Heart left ventricle (tissue), 16 donors: ENCODE data around the gene KHDC4. TPM values are rescaled to one million over a fixed set of nuclear protein-coding genes. Genes with fewer than 3 reads are reported as not detected.
A peak's percentile ranks its signal among the peaks of the same experiment; 100 is the strongest.

ENCODE experiments used
- ATAC-seq, 4 donors: fragments of 200-7000 bp; cut with Tn5 transposase; one replicate each; pipeline ENCODE4 v1.9.1; 2020 to 2022; ENCODE audit warnings: moderate library complexity in 4 of 4, mild to moderate bottlenecking in 3 of 4, moderate number of reproducible peaks in 1 of 4
- DNase-seq, 5 donors: peaks; one replicate each; pipeline ENCODE4 v3.0.0-alpha.2; 2020
- H3K27ac ChIP-seq, 12 donors: fragments of 200-600 bp; sonication (generic) in 4 of 12; one replicate each; pipeline versions ENCODE4 v1.5.0 to v1.8.0; 2016 to 2022; ENCODE audit warnings: mild to moderate bottlenecking in 2 of 12
- H3K27me3 ChIP-seq, 9 donors: fragments of 200-600 bp; sonication (generic) in 2 of 9; one replicate each; pipeline versions ENCODE4 v1.5.1 to v1.8.0; 2016 to 2022; ENCODE audit warnings: mild to moderate bottlenecking in 3 of 9
- H3K36me3 ChIP-seq, 9 donors: fragments of 200-600 bp; sonication (generic) in 2 of 9; one replicate each; pipeline versions ENCODE4 v1.5.0 to v1.8.0; 2018 to 2022; ENCODE audit warnings: mild to moderate bottlenecking in 2 of 9
- H3K4me1 ChIP-seq, 12 donors: fragments of 200-600 bp; sonication (generic) in 4 of 12; one replicate each; pipeline versions ENCODE4 v1.5.0 to v1.8.0; 2016 to 2022; ENCODE audit warnings: mild to moderate bottlenecking in 3 of 12
- H3K4me3 ChIP-seq, 12 donors: fragments of 200-600 bp; sonication (generic) in 4 of 12; one replicate each; pipeline versions ENCODE4 v1.5.0 to v1.8.0; 2017 to 2022; ENCODE audit warnings: mild to moderate bottlenecking in 9 of 12, moderate library complexity in 4 of 12
- H3K9me3 ChIP-seq, 12 donors: fragments of 200-600 bp; sonication (generic) in 4 of 12; one replicate each; pipeline versions ENCODE4 v1.5.0 to v1.8.0; 2016 to 2022; ENCODE audit warnings: mild to moderate bottlenecking in 1 of 12
- POLR2A ChIP-seq, 2 donors: fragments of 450-650 bp; IDR thresholded peaks; one replicate each; pipeline ENCODE4 v1.6.1; 2017; ENCODE audit warnings: antibody characterized with exemption in 2 of 2, mild to moderate bottlenecking in 2 of 2, moderate library complexity in 2 of 2
- WGBS, 4 donors: extraction: QIAGEN DNeasy Blood & Tissue Kit in 2 of 4; methylation state at CpG; one replicate each; pipeline versions ENCODE4 v1.1.5 to v1.1.7; 2013 to 2018; 5-methylcytosine and 5-hydroxymethylcytosine counted together
- intact Hi-C, 10 donors: fragments of 100-400 bp; cut with DNase I; formaldehyde crosslinking; loops; one replicate each; pipeline versions ENCODE4 v1.11.1 to v1.14.2; 2022
- polyA plus RNA-seq, 2 donors: library from polyadenylated mRNA; stranded (reverse); fragments of 200-250 nt; gene quantifications; one replicate each; pipeline ENCODE4 v1.2.3, GENCODE V29; 2013
- total RNA-seq, 9 donors: library from RNA; depleted of rRNA in 2 of 9; stranded (reverse); fragments of >200 nt in 2 of 9; fragmentation: NEBNext Ultra II Directional in 3 of 9; extraction: Animal tissue kit (Norgen Biotek cat#: 25700) in 3 of 9; gene quantifications; one replicate each; pipeline versions ENCODE4 v1.1.0 to v1.2.4, GENCODE V29; 2016 to 2023
- TF ChIP-seq, protein P1 (sequence below), 12 donors: fragments of 200-600 bp; sonication (generic) in 4 of 12; IDR thresholded peaks; one replicate each; pipeline versions ENCODE4 v1.5.0 to v1.8.0; 2018 to 2022; ENCODE audit warnings: antibody characterized with exemption in 12 of 12, mild to moderate bottlenecking in 5 of 12
- donor health status: ischemic (EF 13 %, LVEDD 7.1; RV severe dilation, severe dysfunction).
- donor health status: healthy with polysubstance abuse.
- donor health status: DM: no; HTN: yes; CAD: no.
- donor health status: DM: no; HTN: no; CAD: no.
- donor health status: ischemic (EF 25% LVEDD 6.9; RV normal size, moderate dysfunction).
- donor health status: ischemic (EF 25% LVEDD 5.7; RV mildly dilated, moderate dysfunction).
- donor health status: healthy.
- donor health status: DM: yes; HTN: yes; CAD: no.
- donor health status: ischemic (EF 35%, LVEDD 5.7; RV mildly dilated, moderate dysfunction).
- donor health status: nonischemic (EF 11% LVEDD 7.7; RV severe dilation, severe dysfunction).
- donor health status: DM: yes; HTN: yes; CAD: no.
- donor health status: PGD.
- donor health status: ischemic (EF 29% LVEDD 5.4; RV normal size, mild dysfunction).
- donor health status: nonischemic (EF 23%, LVEDD 6.1; RV moderate dilation, normal function).

KHDC4 gene
- total and polyA plus RNA-seq, 11 donors, result 16.9 to 28.0 (median 21.8) TPM

DNA sequence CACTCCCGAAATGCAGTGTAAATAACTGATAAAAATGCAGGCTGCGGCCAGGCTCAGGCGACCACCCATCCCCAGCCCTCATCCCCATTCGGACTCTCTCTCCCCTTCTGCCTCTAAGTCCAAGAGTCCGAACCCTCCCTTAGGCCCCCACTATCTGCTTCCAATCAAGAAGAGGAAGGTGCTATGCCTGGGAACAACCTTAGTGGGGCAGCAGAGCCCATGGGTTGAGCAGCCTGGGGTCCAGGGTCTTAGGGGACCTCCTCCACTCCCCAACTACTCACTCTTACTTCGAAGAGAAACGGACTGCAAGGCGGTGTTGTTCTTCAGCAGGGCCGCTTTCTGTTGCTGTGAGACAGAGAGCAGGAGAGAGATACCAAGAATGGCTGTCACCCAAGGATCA, 31.9 kb upstream of the KHDC4 start:
- intact Hi-C loops, result loop anchor here in 1 of 10 donors (1.0 kb wide), 1 partner anchor 12 kb away; the partner anchor contains the start of gene ARHGEF2

DNA sequence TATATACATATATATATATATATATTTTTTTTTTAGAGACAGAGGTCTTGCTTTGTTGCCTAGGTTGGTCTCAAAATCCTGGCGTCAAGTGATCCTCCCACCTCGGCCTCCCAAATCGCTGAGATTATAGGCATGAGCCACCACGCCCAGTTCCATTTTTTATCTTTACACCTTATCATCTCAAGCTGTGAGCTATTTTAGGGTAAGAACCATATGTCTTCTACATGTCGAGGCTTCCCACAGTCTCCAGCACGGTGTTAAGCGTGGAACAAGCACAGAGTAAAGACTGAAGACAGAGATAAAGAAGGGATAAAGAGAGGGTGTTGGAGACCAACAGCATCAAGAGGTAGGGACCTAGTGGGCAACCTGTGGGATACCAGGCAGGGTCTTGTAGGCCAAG, 30.0 kb upstream of the KHDC4 start:
- intact Hi-C loops, result loop anchor here in 1 of 10 donors (2.0 kb wide), 1 partner anchor 21 kb away; no protein-coding TSS in a partner anchor
- peaks cover 4 to 100% (median 91%) of the 10 kb centered on the region in 9 donors for H3K36me3 ChIP-seq
- H3K4me3 ChIP-seq, result no peak overlapping the region
- peak overlapping the region in 2 of 12 donors; percentile 15 to 98 for H3K27ac ChIP-seq
- H3K27me3 ChIP-seq, result no peaks in the 10 kb centered on the region
- TF ChIP-seq POLR2A (IDR thresholded peaks at IDR 0.05), result no peak
- TF ChIP-seq, protein P1, sequence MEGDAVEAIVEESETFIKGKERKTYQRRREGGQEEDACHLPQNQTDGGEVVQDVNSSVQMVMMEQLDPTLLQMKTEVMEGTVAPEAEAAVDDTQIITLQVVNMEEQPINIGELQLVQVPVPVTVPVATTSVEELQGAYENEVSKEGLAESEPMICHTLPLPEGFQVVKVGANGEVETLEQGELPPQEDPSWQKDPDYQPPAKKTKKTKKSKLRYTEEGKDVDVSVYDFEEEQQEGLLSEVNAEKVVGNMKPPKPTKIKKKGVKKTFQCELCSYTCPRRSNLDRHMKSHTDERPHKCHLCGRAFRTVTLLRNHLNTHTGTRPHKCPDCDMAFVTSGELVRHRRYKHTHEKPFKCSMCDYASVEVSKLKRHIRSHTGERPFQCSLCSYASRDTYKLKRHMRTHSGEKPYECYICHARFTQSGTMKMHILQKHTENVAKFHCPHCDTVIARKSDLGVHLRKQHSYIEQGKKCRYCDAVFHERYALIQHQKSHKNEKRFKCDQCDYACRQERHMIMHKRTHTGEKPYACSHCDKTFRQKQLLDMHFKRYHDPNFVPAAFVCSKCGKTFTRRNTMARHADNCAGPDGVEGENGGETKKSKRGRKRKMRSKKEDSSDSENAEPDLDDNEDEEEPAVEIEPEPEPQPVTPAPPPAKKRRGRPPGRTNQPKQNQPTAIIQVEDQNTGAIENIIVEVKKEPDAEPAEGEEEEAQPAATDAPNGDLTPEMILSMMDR (IDR thresholded peaks at IDR 0.05), result no peak
- ATAC-seq (no peak), DNase-seq (no peak)
- H3K4me1 ChIP-seq, result peaks cover 29 to 92% (median 68%) of the 10 kb centered on the region in 12 donors
- 51 to 75% (median 57%) methylated on average over 7 of the region's 7 CpGs for WGBS, 4 donors
- H3K9me3 ChIP-seq, result no peaks in the 10 kb centered on the region

More for the DNA sequence above, 31.9 kb upstream of the KHDC4 start:
- ATAC-seq (peak in 1 of 4 donors; percentile 1), DNase-seq (no peak)
- H3K4me1 ChIP-seq, result peaks cover 30 to 92% (median 77%) of the 10 kb centered on the region in 12 donors
- no peak overlapping the region for H3K4me3 ChIP-seq
- no peak for TF ChIP-seq POLR2A (IDR thresholded peaks at IDR 0.05)
- TF ChIP-seq, protein P1 (IDR thresholded peaks at IDR 0.05), result peak in 8 of 12 donors; percentile 13 to 42 (median 26)
- no peaks in the 10 kb centered on the region for H3K9me3 ChIP-seq
- H3K27me3 ChIP-seq, result no peaks in the 10 kb centered on the region
- H3K36me3 ChIP-seq, result peaks cover 4 to 91% (median 75%) of the 10 kb centered on the region in 9 donors
- H3K27ac ChIP-seq, result peak overlapping the region; percentile 56 to 100 (median 90)
- WGBS, 4 donors, result 45 to 56% (median 48%) methylated on average over 9 of the region's 9 CpGs

DNA sequence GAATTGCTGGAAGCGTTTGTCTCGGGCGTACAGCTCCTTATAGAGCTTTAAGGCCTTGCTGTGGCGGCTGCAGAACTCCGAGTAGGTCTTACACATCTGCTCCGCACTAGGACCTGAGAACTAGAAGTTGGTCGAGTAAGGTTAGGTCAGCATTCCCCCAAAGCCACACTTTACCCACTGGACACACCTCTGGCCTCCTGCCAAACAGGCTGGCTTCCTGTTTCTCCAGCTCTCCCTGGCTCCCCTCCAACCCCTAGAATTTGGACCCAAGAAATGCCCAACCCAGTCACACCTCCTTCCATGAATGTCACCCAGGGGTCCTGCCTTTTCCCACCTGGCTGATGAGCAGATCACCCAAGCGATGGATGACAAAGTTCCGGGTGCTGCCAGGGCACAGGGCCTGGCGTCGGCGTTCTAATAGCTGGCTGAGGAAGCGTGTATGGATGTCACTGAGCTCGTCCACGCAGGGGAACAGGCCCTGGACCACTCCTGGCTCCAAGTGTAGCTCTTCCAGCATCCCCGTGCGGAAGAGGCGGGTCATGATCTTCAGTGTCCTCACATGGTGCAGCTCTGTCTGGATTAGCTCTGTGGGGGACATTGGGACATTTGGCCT, 28.5 kb upstream of the KHDC4 start:
- peaks cover 4 to 100% (median 93%) of the 10 kb centered on the region in 9 donors for H3K36me3 ChIP-seq
- H3K9me3 ChIP-seq, result no peaks in the 10 kb centered on the region
- peaks cover 18 to 77% (median 53%) of the 10 kb centered on the region in 12 donors for H3K4me1 ChIP-seq
- H3K27me3 ChIP-seq, result no peaks in the 10 kb centered on the region
- DNase-seq (peak in 4 of 5 donors; percentile 59 to 76 (median 69)), ATAC-seq (no peak)
- TF ChIP-seq, protein P1 (IDR thresholded peaks at IDR 0.05), result no peak
- no peak for TF ChIP-seq POLR2A (IDR thresholded peaks at IDR 0.05)
- H3K27ac ChIP-seq, result peak overlapping the region in 11 of 12 donors; percentile 58 to 89 (median 71)
- 46 to 60% (median 49%) methylated on average over 11 to 18 of the region's 18 CpGs for WGBS, 4 donors
- intact Hi-C loops, result loop anchor here in 2 of 10 donors (1.0 kb wide), 2 partner anchors 17 to 27 kb away; no protein-coding TSS in a partner anchor
- H3K4me3 ChIP-seq, result no peak overlapping the region

DNA sequence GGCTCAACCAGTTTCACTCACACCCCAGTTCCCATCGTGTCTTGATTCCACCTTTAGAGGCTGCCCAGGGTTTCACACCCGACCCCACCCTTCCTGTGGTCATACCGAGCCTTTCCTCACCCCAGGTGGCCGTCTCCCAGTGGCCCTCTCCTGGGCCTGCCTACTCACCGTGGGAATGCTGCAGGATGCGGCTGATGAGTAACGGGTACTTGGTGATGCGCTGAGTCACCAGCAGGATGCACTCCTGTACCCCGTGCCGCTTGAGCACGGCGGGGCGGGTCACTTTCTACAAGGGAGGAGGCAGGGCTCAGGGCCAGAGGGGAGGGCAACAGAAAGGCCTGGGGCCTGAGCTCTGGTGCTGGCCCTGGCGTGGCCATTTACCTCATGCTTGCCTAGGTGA, 27.7 kb upstream of the KHDC4 start:
- H3K4me3 ChIP-seq, result peak overlapping the region in 1 of 12 donors; percentile 5
- WGBS, 4 donors, result 31 to 51% (median 40%) methylated on average over 14 of the region's 14 CpGs
- peak; percentile 61 to 87 (median 72) for DNase-seq
- ATAC-seq, result peak; percentile 50 to 81 (median 72)
- no peaks in the 10 kb centered on the region for H3K27me3 ChIP-seq
- no peaks in the 10 kb centered on the region for H3K9me3 ChIP-seq
- H3K27ac ChIP-seq, result peak overlapping the region in 11 of 12 donors; percentile 58 to 89 (median 71)
- intact Hi-C loops, result loop anchor here in 3 of 10 donors (1.0 kb wide), 2 partner anchors 17 to 27 kb away; no protein-coding TSS in a partner anchor
- peaks cover 4 to 100% (median 99%) of the 10 kb centered on the region in 9 donors for H3K36me3 ChIP-seq
- peaks cover 18 to 70% (median 45%) of the 10 kb centered on the region in 12 donors for H3K4me1 ChIP-seq
- no peak for TF ChIP-seq POLR2A (IDR thresholded peaks at IDR 0.05)
- TF ChIP-seq, protein P1 (IDR thresholded peaks at IDR 0.05), result peak in 10 of 12 donors; percentile 20 to 54 (median 36)
